ENCODE measurements around the gene ACOX3. TPM values are rescaled to one million over a fixed set of nuclear protein-coding genes. Genes with fewer than 3 reads are reported as not detected.
A peak's percentile ranks its signal among the peaks of the same experiment; 100 is the strongest.

ACOX3 gene
- total RNA-seq, 1 donor from 2014 or later: 34.0 TPM

- H3K27ac Mint-ChIP-seq: peak overlapping the region; percentile 7
- no peaks in the 10 kb centered on the region for H3K27me3 Mint-ChIP-seq
- H3K4me1 Mint-ChIP-seq (ENCODE audit: unreplicated experiment): peaks cover 16% of the 10 kb centered on the region
- H3K36me3 Mint-ChIP-seq: peaks cover 28% of the 10 kb centered on the region
- no peak for DNase-seq (ENCODE audit: extremely low spot score, unreplicated experiment)
- TF ChIP-seq CTCF (conservative IDR thresholded peaks at IDR 0.05): peak; percentile 68
- H3K9me3 Mint-ChIP-seq: no peaks in the 10 kb centered on the region
- H3K4me3 Mint-ChIP-seq: no peak overlapping the region
Measured at GRCh38 chr4:8410641-8411271, 29.8 kb downstream of the ACOX3 start.

- TF ChIP-seq CTCF (conservative IDR thresholded peaks at IDR 0.05): no peak
Measured at GRCh38 chr4:8410066-8410625, 30.4 kb downstream of the ACOX3 start.

GRCh38 chr4:8409264-8410065 lies 31.1 kb downstream of the ACOX3 start:
- no peak overlapping the region for H3K4me3 Mint-ChIP-seq
- TF ChIP-seq CTCF (conservative IDR thresholded peaks at IDR 0.05): no peak
- no peak overlapping the region for H3K27ac Mint-ChIP-seq
- peaks cover 35% of the 10 kb centered on the region for H3K36me3 Mint-ChIP-seq
- no peaks in the 10 kb centered on the region for H3K27me3 Mint-ChIP-seq
- peaks cover 16% of the 10 kb centered on the region for H3K4me1 Mint-ChIP-seq (ENCODE audit: unreplicated experiment)
- no peaks in the 10 kb centered on the region for H3K9me3 Mint-ChIP-seq
- DNase-seq (ENCODE audit: extremely low spot score, unreplicated experiment): no peak

More at GRCh38 chr4:8410066-8410625, 30.4 kb downstream of the ACOX3 start:
- H3K9me3 Mint-ChIP-seq: no peaks in the 10 kb centered on the region
- peaks cover 16% of the 10 kb centered on the region for H3K4me1 Mint-ChIP-seq (ENCODE audit: unreplicated experiment)
- H3K36me3 Mint-ChIP-seq: peaks cover 31% of the 10 kb centered on the region
- DNase-seq (ENCODE audit: extremely low spot score, unreplicated experiment): no peak
- H3K27ac Mint-ChIP-seq: peak overlapping the region; percentile 7
- no peak overlapping the region for H3K4me3 Mint-ChIP-seq
- H3K27me3 Mint-ChIP-seq: no peaks in the 10 kb centered on the region

GRCh38 chr4:8407756-8408155 lies 32.8 kb downstream of the ACOX3 start:
- no peaks in the 10 kb centered on the region for H3K9me3 Mint-ChIP-seq
- no peak overlapping the region for H3K27ac Mint-ChIP-seq
- peaks cover 24% of the 10 kb centered on the region for H3K4me1 Mint-ChIP-seq (ENCODE audit: unreplicated experiment)
- peaks cover 29% of the 10 kb centered on the region for H3K36me3 Mint-ChIP-seq
- H3K4me3 Mint-ChIP-seq: no peak overlapping the region
- DNase-seq (ENCODE audit: extremely low spot score, unreplicated experiment): no peak
- TF ChIP-seq CTCF (conservative IDR thresholded peaks at IDR 0.05): no peak
- no peaks in the 10 kb centered on the region for H3K27me3 Mint-ChIP-seq

- no peaks in the 10 kb centered on the region for H3K27me3 Mint-ChIP-seq
- H3K36me3 Mint-ChIP-seq: peaks cover 29% of the 10 kb centered on the region
- no peak for TF ChIP-seq CTCF (conservative IDR thresholded peaks at IDR 0.05)
- DNase-seq (ENCODE audit: extremely low spot score, unreplicated experiment): no peak
- H3K4me1 Mint-ChIP-seq (ENCODE audit: unreplicated experiment): peaks cover 24% of the 10 kb centered on the region
- no peaks in the 10 kb centered on the region for H3K9me3 Mint-ChIP-seq
- H3K4me3 Mint-ChIP-seq: no peak overlapping the region
- H3K27ac Mint-ChIP-seq: no peak overlapping the region
Measured at GRCh38 chr4:8407316-8407715, 33.2 kb downstream of the ACOX3 start.
